Breast epithelium (tissue), 4 donors: Measurements from ENCODE around the gene SWSAP1. TPM values are rescaled to one million over a fixed set of nuclear protein-coding genes. Genes with fewer than 3 reads are reported as not detected.
A peak's percentile ranks its signal among the peaks of the same experiment; 100 is the strongest.

Experiments used
- DNase-seq, 2 donors: peaks; one replicate each; pipeline ENCODE4 v3.0.0-alpha.2; 2019; ENCODE audit warnings: low spot score in 2 of 2
- H3K27ac ChIP-seq, 2 donors: fragments of 200-600 bp; sonication (generic) in 1 of 2; one replicate each; pipeline ENCODE4 v1.5.1; 2016 to 2019; ENCODE audit warnings: mild to moderate bottlenecking in 1 of 2
- H3K27me3 ChIP-seq, 2 donors: fragments of 200-600 bp; sonication (generic) in 1 of 2; one replicate each; pipeline versions ENCODE4 v1.5.1 to v1.6.0; 2017 to 2019; ENCODE audit warnings: control low read depth in 1 of 2, mild to moderate bottlenecking in 1 of 2
- H3K36me3 ChIP-seq: fragments of 200-600 bp; one replicate; pipeline ENCODE4 v1.5.1; 2019
- H3K4me1 ChIP-seq, 2 donors: fragments of 200-600 bp; sonication (generic); one replicate each; pipeline ENCODE4 v1.5.1; 2016 to 2019; ENCODE audit warnings: control low read depth in 1 of 2
- H3K4me3 ChIP-seq, 3 donors: fragments of 200-600 bp; sonication (generic); 1 replicate in 2 of 3; 2 replicates in 1 of 3; pipeline ENCODE4 v1.5.1; 2016 to 2019; ENCODE audit warnings: mild to moderate bottlenecking in 3 of 3, moderate library complexity in 2 of 3
- H3K9me3 ChIP-seq, 2 donors: fragments of 200-600 bp; sonication (generic) in 1 of 2; one replicate each; pipeline ENCODE4 v1.5.1; 2016 to 2019; ENCODE audit warnings: control low read depth in 1 of 2
- POLR2A ChIP-seq: fragments of 450-650 bp; IDR thresholded peaks from one replicate; pipeline ENCODE4 v1.6.1; 2016; ENCODE audit warnings: antibody characterized with exemption, mild to moderate bottlenecking, moderate library complexity
- POLR2AphosphoS5 ChIP-seq, 3 donors: sonication (generic); formaldehyde crosslinking; IDR thresholded peaks; one replicate each; pipeline ENCODE4 v1.6.1; 2017; ENCODE audit warnings: antibody characterized with exemption in 3 of 3
- intact Hi-C: fragments of 100-400 bp; cut with DNase I; formaldehyde crosslinking; loops from one replicate; pipeline ENCODE4 v1.15.1; 2023; ENCODE audit warnings: low total_unique reads
- total RNA-seq, 3 donors: library from RNA; depleted of rRNA; stranded (reverse); fragments of >200 nt; gene quantifications; one replicate each; pipeline ENCODE4 v1.1.0, GENCODE V29; 2016
- TF ChIP-seq, protein P1 (sequence below), 3 donors: fragments of 450-650 bp; IDR thresholded peaks; one replicate each; pipeline ENCODE4 v1.5.1; 2016 to 2017; ENCODE audit warnings: antibody characterized with exemption in 3 of 3, mild to moderate bottlenecking in 3 of 3, moderate library complexity in 3 of 3

SWSAP1 gene, protein sequence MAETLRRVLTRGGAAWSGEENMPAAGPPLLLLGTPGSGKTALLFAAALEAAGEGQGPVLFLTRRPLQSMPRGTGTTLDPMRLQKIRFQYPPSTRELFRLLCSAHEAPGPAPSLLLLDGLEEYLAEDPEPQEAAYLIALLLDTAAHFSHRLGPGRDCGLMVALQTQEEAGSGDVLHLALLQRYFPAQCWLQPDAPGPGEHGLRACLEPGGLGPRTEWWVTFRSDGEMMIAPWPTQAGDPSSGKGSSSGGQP
- total RNA-seq: 1 to 10 TPM; 1.1 to 2.6 (median 2.2) TPM

DNA sequence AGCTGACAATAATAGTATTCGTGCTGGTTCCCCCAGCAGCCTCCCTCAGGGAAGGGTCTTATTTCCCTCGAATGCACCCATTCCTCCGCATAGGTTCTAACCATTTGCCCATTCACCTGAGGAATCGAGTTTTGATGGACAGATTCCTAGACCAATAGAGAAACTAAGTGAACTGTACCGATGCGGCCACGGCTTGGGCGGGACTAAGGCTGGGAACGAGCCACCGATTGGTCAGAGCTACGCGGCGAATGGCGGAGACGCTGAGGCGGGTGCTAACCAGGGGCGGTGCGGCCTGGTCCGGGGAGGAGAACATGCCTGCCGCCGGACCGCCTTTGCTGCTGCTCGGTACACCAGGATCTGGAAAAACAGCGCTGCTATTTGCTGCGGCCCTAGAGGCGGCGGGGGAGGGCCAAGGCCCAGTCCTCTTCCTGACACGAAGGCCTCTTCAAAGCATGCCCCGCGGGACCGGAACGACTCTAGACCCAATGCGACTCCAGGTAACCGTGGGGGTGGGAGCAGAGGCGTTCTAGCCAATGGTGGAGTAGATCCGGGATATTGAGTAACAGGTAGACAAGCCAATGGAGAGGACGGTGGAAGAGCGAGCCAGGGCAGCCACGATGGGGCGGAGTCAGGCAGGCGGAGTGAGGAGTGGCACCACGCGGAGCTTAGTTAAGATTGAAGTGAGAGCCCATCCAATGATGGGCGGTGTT, at the start of gene SWSAP1:
TSS of gene SWSAP1 (plus strand) at position 234 of the 710 bp plus-strand sequence. CDS start at position 249, 15 bp downstream.
- peaks cover 0 to 6% of the 10 kb centered on the region in 2 donors for H3K4me1 ChIP-seq
- peak in 2 of 3 donors; percentile 87 to 90 for TF ChIP-seq POLR2AphosphoS5 (IDR thresholded peaks at IDR 0.05)
- TF ChIP-seq, protein P1, sequence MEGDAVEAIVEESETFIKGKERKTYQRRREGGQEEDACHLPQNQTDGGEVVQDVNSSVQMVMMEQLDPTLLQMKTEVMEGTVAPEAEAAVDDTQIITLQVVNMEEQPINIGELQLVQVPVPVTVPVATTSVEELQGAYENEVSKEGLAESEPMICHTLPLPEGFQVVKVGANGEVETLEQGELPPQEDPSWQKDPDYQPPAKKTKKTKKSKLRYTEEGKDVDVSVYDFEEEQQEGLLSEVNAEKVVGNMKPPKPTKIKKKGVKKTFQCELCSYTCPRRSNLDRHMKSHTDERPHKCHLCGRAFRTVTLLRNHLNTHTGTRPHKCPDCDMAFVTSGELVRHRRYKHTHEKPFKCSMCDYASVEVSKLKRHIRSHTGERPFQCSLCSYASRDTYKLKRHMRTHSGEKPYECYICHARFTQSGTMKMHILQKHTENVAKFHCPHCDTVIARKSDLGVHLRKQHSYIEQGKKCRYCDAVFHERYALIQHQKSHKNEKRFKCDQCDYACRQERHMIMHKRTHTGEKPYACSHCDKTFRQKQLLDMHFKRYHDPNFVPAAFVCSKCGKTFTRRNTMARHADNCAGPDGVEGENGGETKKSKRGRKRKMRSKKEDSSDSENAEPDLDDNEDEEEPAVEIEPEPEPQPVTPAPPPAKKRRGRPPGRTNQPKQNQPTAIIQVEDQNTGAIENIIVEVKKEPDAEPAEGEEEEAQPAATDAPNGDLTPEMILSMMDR (IDR thresholded peaks at IDR 0.05): no peak
- TF ChIP-seq POLR2A: peak; percentile 36
- H3K4me3 ChIP-seq: peak within 1 kb of the TSS; percentile 60 to 64 (median 63)
- intact Hi-C loops: no loop called here
- peak within 1 kb of the TSS; percentile 91 to 97 for H3K27ac ChIP-seq
- DNase-seq: peak; percentile 98 to 100
- H3K36me3 ChIP-seq: no peaks in the 10 kb centered on the region
- H3K27me3 ChIP-seq: no peaks in the 10 kb centered on the region
- H3K9me3 ChIP-seq: no peaks in the 10 kb centered on the region

DNA sequence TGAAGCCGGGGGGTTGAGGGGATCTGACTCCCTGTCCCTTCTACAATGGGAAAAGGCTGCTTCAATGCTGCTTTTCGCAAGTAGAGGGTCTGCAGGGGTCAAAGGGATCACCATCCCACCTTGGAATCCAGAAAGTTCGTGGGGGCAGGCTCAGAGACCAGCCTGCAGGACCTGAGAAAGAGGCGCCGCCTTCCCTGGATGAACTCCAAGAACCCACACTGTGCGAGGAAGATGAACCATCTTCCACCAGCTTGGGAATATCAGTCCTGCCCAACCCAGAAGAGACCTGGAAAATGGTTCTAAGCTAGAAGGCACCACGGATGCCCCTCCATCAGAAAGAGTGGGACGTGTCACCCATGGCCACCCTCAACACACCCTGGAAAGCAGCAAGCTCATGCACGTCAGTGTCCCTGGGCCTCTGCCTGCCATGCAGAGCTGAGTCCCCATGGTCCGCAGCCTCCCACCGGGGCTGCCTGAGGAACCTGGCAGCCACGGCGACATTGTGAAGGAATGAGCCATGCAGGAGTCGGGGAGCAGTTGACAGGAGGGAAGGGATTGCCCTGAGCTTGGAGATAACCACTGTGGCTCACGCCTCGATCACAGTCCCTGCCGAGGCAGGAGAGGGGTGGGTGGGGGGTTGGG, 49.6 kb upstream of the SWSAP1 start:
- Histone ChIP-seq H3K27ac (peak overlapping the region; percentile 74 to 85), H3K36me3 (no peaks in the 10 kb centered on the region), H3K4me3 (peak overlapping the region in 1 of 3 donors; percentile 19), H3K9me3 (no peaks in the 10 kb centered on the region), H3K27me3 (no peaks in the 10 kb centered on the region), H3K4me1 (peaks cover 15 to 21% of the 10 kb centered on the region in 2 donors)
- TF ChIP-seq, protein P1 (IDR thresholded peaks at IDR 0.05): no peak
- TF ChIP-seq POLR2AphosphoS5 (IDR thresholded peaks at IDR 0.05) (no peak), POLR2A (no peak)
- no peak for DNase-seq
- intact Hi-C loops: no loop called here

DNA sequence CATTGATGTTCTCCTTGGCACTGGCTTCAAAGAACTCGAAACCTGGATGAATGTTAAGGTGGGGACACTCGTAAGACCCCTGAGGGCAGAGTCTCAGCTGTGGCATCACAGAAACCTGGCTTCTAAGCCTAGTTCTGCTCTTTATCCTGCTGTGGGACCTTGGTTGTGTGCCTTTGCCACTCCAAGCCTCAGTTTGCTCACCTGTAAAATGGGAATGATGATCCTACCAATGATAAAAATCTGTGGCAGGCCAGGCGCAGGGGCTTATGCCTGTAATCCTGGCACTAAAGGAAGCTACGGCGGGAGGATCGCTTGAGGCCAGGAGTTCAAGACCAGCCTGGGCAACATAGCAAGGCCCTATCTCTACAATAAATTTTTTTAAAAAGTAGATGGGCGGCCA, 48.9 kb upstream of the SWSAP1 start:
- TF ChIP-seq, protein P1 (IDR thresholded peaks at IDR 0.05): no peak
- DNase-seq: no peak
- intact Hi-C loops: no loop called here

DNA sequence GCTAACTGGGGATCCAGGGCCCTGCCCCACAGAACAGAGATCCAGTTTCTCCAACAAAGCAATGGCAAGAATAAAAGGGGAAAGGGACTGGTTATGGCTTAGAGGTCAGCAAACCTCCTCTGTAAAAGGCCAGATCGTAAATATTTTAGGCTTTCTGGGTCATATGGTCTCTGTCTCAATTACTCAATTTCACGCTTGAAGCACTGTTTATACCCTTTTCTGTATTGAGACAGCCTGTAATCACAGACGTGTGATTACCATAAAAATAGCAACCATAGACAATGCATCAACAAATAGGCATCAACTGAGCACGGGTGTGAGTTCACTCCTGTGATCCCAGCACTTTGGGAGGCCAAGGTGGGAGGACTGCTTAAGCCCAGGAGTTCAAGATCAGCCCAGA, 44.3 kb upstream of the SWSAP1 start:
- Histone ChIP-seq H3K27ac (no peak overlapping the region), H3K9me3 (no peaks in the 10 kb centered on the region), H3K4me3 (no peak overlapping the region), H3K27me3 (no peaks in the 10 kb centered on the region), H3K4me1 (no peaks in the 10 kb centered on the region), H3K36me3 (no peaks in the 10 kb centered on the region)
- TF ChIP-seq, protein P1 (IDR thresholded peaks at IDR 0.05): no peak
- TF ChIP-seq POLR2AphosphoS5 (IDR thresholded peaks at IDR 0.05) (no peak), POLR2A (no peak)
- intact Hi-C loops: no loop called here
- DNase-seq: no peak

More for the DNA sequence above, 48.9 kb upstream of the SWSAP1 start:
- no peak overlapping the region for H3K4me3 ChIP-seq
- peaks cover 15 to 21% of the 10 kb centered on the region in 2 donors for H3K4me1 ChIP-seq
- no peaks in the 10 kb centered on the region for H3K36me3 ChIP-seq
- peak overlapping the region; percentile 74 to 85 for H3K27ac ChIP-seq
- H3K9me3 ChIP-seq: no peaks in the 10 kb centered on the region
- no peaks in the 10 kb centered on the region for H3K27me3 ChIP-seq

DNA sequence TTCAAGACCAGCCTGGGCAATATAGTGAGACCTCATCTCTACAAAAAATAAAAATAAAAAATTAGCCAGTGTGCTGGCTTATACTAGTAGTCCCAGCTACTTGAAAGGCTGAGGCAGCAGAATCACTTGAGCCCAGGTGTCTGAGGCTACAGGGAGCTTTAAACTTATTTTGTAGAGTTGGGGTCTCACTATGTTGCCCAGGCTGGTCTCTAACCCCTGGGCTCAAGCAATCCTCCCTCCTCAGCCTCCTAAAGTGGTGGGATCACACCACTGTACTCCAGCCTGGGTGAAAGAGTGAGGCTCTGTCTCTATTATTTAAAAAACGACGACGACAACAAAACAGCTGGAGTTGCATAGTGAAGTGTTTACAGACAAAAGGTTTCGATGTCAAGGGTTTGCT, 43.0 kb upstream of the SWSAP1 start:
- Histone ChIP-seq H3K4me1 (no peaks in the 10 kb centered on the region), H3K9me3 (no peaks in the 10 kb centered on the region), H3K27me3 (no peaks in the 10 kb centered on the region), H3K27ac (no peak overlapping the region), H3K36me3 (no peaks in the 10 kb centered on the region), H3K4me3 (no peak overlapping the region)
- intact Hi-C loops: no loop called here
- TF ChIP-seq, protein P1 (IDR thresholded peaks at IDR 0.05): no peak
- TF ChIP-seq POLR2AphosphoS5 (IDR thresholded peaks at IDR 0.05) (no peak), POLR2A (no peak)
- DNase-seq: no peak
